Mammary epithelial cell (primary cell): ENCODE data around the gene DBT.

Experiments
- EZH2 ChIP-seq: IDR thresholded peaks from 2 replicates; pipeline ENCODE4 v1.6.1; 2012; ENCODE audit warnings: low read length, inconsistent platforms, borderline replicate concordance
- TF ChIP-seq, protein P1 (sequence below), 2 donors: IDR thresholded peaks in 1 of 2; conservative IDR thresholded peaks in 1 of 2; 2 replicates each; pipeline ENCODE4 v1.5.1; 2011 to 2012; ENCODE audit warnings: inconsistent platforms in 2 of 2, low read length in 2 of 2, mild to moderate bottlenecking in 2 of 2, control low read depth in 1 of 2, low read depth in 1 of 2; ENCODE audit not compliant: insufficient read depth in 1 of 2; ENCODE audit errors: extremely low read depth in 1 of 2

DNA sequence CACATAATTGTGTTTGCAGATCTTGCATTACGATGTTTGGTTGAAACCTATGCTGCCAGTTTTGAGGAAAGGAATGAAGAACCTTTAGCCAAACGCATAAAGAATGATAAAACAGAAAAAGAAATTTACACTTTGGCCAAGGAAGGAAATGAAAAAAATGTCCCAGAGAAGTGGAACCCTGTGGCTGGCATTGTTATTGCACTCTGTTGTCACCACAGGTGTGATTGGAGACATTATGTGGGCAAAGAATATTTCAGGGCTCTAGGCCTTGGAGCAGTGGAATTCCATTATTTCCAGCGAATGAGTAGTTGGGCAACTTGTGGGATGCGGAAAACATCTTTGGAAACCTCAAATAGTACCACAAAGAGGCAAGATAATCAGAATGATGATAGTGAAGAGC, 101.8 kb downstream of the DBT start:
- TF ChIP-seq, protein P1, sequence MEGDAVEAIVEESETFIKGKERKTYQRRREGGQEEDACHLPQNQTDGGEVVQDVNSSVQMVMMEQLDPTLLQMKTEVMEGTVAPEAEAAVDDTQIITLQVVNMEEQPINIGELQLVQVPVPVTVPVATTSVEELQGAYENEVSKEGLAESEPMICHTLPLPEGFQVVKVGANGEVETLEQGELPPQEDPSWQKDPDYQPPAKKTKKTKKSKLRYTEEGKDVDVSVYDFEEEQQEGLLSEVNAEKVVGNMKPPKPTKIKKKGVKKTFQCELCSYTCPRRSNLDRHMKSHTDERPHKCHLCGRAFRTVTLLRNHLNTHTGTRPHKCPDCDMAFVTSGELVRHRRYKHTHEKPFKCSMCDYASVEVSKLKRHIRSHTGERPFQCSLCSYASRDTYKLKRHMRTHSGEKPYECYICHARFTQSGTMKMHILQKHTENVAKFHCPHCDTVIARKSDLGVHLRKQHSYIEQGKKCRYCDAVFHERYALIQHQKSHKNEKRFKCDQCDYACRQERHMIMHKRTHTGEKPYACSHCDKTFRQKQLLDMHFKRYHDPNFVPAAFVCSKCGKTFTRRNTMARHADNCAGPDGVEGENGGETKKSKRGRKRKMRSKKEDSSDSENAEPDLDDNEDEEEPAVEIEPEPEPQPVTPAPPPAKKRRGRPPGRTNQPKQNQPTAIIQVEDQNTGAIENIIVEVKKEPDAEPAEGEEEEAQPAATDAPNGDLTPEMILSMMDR (conservative IDR thresholded peaks at IDR 0.05 in 1 of 2, IDR thresholded peaks at IDR 0.05 in 1 of 2; ENCODE audit: extremely low read depth in 1 of 2, insufficient read depth in 1 of 2, low read depth in 1 of 2, low read length in 2 of 2), result no peak
- TF ChIP-seq EZH2, result no peak
